Urinary bladder (tissue), 4 donors: ENCODE measurements around the gene PCSK6. TPM values are rescaled to one million over a fixed set of nuclear protein-coding genes. Genes with fewer than 3 reads are reported as not detected.

Source experiments
- DNase-seq: peaks from one replicate; pipeline ENCODE4 v3.0.0-alpha.2; 2015; ENCODE audit errors: extremely low spot score
- H3K27ac ChIP-seq: one replicate; pipeline ENCODE4 v1.5.1; 2013; ENCODE audit warnings: low read depth, mild to moderate bottlenecking, moderate library complexity
- H3K36me3 ChIP-seq: one replicate; pipeline ENCODE4 v1.6.1; 2013; ENCODE audit warnings: mild to moderate bottlenecking, moderate library complexity; ENCODE audit not compliant: insufficient read depth
- H3K4me1 ChIP-seq: one replicate; pipeline ENCODE4 v1.6.1; 2013; ENCODE audit warnings: mild to moderate bottlenecking, moderate library complexity; ENCODE audit not compliant: insufficient read depth
- H3K4me3 ChIP-seq: one replicate; pipeline ENCODE4 v1.5.1; 2013; ENCODE audit warnings: low read depth, low read length
- WGBS: extraction: QIAGEN DNeasy Blood & Tissue Kit; methylation state at CpG from one replicate; pipeline ENCODE4 v1.1.7; 2013; 5-methylcytosine and 5-hydroxymethylcytosine counted together
- polyA plus RNA-seq: library from polyadenylated mRNA; stranded (reverse); fragments of 200-250 nt; gene quantifications from one replicate; pipeline ENCODE4 v1.2.3, GENCODE V29; 2013
- total RNA-seq: library from RNA; depleted of rRNA; stranded (reverse); fragments of >200 nt; gene quantifications from one replicate; pipeline ENCODE4 v1.2.3, GENCODE V29; 2014
- donor health status: healthy with polysubstance abuse.
- donor health status: healthy.

PCSK6 gene
- total and polyA plus RNA-seq, 2 donors, result 2.5 to 14.1 TPM

- no peak for DNase-seq
- no peak overlapping the region for H3K27ac ChIP-seq
- H3K4me1 ChIP-seq, result no peaks in the 10 kb centered on the region
- no peak overlapping the region for H3K4me3 ChIP-seq
- H3K36me3 ChIP-seq, result no peaks in the 10 kb centered on the region
Measured at GRCh38 chr15:101511717-101512116, 22.2 kb upstream of the PCSK6 start.

DNA sequence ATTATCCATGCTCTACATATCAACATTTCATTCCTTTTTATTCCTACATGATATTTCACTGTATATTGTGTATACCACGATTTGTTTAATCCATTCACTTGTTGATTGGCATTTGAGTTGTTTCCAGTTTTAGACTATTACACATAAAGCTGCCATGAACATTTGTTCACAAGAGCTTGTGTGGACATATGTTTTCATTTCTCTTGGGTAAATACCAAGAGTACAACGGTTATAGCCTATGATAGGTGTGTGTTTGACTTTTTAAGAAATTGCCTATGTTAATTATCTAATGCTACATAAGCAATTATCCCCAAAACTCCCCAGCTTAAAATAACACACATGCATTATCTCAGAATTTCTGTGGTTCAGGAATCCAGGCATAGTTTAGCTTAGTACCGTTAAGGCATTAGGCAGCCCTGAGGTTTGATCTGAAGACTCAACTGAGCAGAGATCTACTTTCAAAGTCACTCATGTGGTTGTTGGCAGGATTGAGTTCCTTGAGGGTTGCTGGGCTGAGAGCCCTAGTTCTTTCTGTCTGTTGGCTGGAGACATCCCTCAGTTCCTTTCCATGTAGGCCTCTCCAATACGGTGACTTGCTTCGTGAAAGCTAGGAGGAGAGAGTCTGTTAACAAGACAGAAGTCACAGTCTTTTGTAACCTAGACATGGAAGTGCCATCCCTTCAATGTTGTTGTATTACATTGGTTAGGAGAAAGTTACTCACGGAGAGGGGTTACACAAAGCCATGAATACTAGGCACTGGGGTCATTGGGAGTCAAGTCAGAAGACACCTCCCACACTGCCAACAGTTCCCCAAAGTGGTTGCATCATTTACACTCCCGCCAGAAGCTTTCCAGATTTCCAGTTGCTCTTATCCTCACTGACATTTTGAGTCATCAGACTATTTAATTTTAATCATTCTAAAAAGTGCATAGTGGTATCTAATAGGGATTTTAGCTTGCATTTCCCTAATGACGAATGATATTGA is 21.0 kb upstream of the PCSK6 start:
- Histone ChIP-seq H3K4me1 (no peaks in the 10 kb centered on the region), H3K27ac (no peak overlapping the region), H3K36me3 (no peaks in the 10 kb centered on the region), H3K4me3 (no peak overlapping the region)
- DNase-seq, result no peak
- 79% methylated on average over 8 of the region's 8 CpGs for WGBS

DNA sequence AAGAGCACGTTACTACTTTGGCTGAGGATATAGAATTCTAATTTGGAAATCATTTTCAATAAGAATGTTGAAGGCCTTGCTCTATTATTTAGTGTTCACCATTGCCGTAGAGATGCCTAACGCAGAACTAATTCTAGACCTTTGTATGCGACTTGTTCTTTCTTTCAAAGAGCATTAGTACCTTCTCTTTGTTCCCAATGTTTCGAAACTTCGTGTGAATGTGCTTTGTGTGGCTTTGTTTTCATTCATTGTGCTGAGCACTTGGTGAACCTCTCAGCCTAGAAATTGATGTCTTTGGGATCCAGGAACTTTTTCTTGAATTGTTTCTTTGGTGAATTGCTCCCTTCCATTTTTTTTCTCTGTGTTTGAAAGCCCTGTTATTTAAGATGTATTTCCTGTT is 19.8 kb upstream of the PCSK6 start:
- WGBS, result 85% methylated on average over 6 of the region's 6 CpGs
- no peak for DNase-seq

DNA sequence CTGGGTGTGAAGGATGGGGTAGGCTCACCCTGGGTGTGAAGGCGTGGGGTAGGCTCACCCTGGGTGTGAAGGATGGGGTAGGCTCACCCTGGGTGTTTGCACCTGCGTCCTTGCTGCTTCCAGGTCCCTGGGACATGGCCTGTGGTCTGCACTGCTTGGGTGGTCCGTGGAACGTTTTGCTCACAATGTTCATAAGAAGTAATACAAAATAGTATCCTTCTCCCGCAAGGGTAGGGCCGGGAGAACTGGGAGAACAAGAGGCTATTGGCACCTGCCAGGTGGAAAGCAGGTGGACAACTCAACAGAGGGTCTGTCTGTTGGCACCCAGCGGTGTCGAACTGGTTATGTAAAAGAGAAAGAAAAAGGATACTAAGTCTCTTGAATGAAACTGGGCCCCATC is 17.0 kb upstream of the PCSK6 start:
- no peak overlapping the region for H3K4me3 ChIP-seq
- H3K27ac ChIP-seq, result no peak overlapping the region
- no peaks in the 10 kb centered on the region for H3K4me1 ChIP-seq
- H3K36me3 ChIP-seq, result no peaks in the 10 kb centered on the region
- DNase-seq, result no peak
- 83% methylated on average over 8 of the region's 8 CpGs for WGBS

More for the DNA sequence above, 19.8 kb upstream of the PCSK6 start:
- H3K4me3 ChIP-seq, result no peak overlapping the region
- H3K36me3 ChIP-seq, result no peaks in the 10 kb centered on the region
- no peaks in the 10 kb centered on the region for H3K4me1 ChIP-seq
- no peak overlapping the region for H3K27ac ChIP-seq

DNA sequence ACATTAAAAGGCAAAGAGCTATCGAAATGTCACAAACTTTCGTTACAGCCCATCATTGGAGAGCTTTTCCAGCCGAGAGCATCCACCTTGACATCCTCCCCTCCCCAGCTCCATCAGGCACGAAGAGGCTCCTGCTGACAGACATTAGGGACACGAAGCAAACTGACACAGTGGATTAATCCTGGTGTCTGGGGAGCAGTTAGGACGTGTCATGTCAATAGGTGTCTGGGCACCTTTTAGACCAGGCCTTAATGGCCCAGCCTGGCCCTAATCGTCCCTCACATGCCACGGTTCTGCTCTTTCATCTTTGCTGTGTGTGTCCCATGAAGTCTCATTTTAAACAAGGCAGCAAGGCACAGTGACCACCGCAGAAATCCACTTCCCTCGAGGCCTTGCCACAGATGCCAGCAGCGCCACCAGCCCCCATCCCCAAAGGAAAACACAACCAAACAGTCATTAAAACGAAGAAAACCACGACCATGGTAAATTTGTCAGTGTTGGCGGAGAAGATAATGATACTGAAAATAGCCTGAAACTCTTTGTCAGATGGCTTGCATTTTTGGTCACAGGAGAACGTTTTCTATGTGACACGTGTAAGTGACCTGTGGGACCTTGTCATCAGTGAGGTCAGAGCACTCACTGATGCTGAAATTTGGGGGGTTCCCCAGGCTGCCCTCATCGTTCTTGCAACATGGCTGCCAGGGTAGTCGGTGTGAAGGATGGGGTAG is 16.3 kb upstream of the PCSK6 start:
- Histone ChIP-seq H3K27ac (no peak overlapping the region), H3K36me3 (no peaks in the 10 kb centered on the region), H3K4me3 (no peak overlapping the region), H3K4me1 (no peaks in the 10 kb centered on the region)
- WGBS, result 71% methylated on average over 18 of the region's 18 CpGs
- no peak for DNase-seq

DNA sequence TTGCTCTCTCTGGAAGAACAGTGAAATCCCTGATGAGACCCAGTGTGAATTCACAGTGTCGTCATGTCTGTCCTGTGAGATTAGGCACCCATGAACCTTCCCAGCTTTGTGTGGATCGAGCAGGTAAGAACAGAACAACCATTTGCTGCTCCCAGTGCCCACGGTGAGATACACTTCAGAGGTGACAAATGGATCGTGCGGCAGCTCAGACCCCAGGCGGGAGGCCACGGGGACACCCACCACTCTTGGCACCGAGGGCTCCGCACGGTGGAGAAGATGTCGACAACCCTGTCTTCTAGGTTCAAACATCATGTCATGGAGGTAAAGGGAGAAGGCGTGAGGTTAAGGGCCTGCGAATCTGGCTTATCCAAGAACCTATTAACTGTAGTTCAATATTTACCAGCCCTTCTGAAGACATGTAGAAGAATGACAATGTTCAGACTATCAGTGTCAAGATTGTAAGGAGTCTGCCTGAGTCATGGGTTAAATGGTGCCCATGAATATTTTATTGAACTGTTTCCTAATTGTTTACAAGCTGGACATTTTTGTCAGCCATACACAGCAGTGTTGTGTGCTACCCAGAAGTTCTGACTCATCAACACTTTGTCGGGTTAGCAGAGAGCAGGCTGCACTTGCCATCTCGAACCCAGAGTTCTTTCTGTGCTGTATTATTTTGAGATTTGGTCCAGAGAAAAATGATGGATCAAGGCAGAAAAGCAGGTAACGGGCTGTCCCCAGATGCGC is 15.5 kb upstream of the PCSK6 start:
- no peak overlapping the region for H3K27ac ChIP-seq
- DNase-seq, result no peak
- WGBS, result 86% methylated on average over 17 of the region's 17 CpGs
- H3K36me3 ChIP-seq, result no peaks in the 10 kb centered on the region
- H3K4me1 ChIP-seq, result no peaks in the 10 kb centered on the region
- H3K4me3 ChIP-seq, result no peak overlapping the region

GRCh38 chr15:101504373-101504772 is 14.9 kb upstream of the PCSK6 start:
- Histone ChIP-seq H3K27ac (no peak overlapping the region), H3K4me3 (no peak overlapping the region), H3K4me1 (no peaks in the 10 kb centered on the region), H3K36me3 (no peaks in the 10 kb centered on the region)
- DNase-seq, result no peak
- 87% methylated on average over 9 of the region's 9 CpGs for WGBS

- H3K4me3 ChIP-seq, result no peak overlapping the region
- H3K36me3 ChIP-seq, result no peaks in the 10 kb centered on the region
- DNase-seq, result no peak
- H3K27ac ChIP-seq, result no peak overlapping the region
- no peaks in the 10 kb centered on the region for H3K4me1 ChIP-seq
- 91% methylated on average over 9 of the region's 9 CpGs for WGBS
Measured at GRCh38 chr15:101503296-101503599, 13.7 kb upstream of the PCSK6 start.

DNA sequence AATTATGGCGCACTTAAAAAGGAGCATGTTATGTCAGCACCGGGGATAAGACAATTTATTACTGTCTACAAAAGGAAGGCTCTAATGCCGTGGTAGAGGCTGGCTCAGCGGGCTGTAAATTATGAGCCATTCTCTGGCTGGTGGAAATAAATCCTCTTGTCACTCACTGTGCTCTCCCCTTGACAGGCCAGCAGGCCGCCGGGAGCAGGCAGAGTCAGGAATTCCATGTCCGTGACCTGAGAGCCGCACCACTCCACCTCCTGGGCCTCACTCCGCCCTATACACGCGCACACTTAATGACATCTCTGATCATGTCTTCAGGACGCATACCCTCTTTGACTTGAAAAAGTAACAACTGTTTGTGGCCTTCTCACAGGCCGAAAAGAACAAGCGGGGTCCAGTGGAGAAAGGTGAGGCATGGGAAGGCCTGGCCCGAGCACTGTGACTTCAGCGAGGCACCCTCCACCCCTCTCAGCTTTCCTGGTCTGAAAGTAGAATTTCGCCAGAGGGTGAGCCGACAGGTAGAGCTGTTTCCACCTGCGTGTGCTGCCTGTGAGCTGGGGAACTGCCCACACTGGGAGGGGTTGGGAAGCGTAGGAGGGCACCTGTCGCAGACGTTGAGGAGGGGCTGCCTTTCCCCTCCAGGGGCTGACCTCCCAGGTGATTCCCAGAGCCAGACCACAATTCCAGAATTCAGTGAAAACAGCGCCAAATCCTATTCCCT is 13.2 kb upstream of the PCSK6 start:
- Histone ChIP-seq H3K27ac (no peak overlapping the region), H3K4me1 (no peaks in the 10 kb centered on the region), H3K36me3 (no peaks in the 10 kb centered on the region), H3K4me3 (no peak overlapping the region)
- DNase-seq, result no peak
- 87% methylated on average over 23 of the region's 23 CpGs for WGBS

GRCh38 chr15:101501703-101502373 is 12.3 kb upstream of the PCSK6 start:
- Histone ChIP-seq H3K36me3 (no peaks in the 10 kb centered on the region), H3K4me3 (no peak overlapping the region), H3K4me1 (no peaks in the 10 kb centered on the region), H3K27ac (no peak overlapping the region)
- DNase-seq, result no peak
- 23% methylated on average over 23 of the region's 23 CpGs for WGBS

DNA sequence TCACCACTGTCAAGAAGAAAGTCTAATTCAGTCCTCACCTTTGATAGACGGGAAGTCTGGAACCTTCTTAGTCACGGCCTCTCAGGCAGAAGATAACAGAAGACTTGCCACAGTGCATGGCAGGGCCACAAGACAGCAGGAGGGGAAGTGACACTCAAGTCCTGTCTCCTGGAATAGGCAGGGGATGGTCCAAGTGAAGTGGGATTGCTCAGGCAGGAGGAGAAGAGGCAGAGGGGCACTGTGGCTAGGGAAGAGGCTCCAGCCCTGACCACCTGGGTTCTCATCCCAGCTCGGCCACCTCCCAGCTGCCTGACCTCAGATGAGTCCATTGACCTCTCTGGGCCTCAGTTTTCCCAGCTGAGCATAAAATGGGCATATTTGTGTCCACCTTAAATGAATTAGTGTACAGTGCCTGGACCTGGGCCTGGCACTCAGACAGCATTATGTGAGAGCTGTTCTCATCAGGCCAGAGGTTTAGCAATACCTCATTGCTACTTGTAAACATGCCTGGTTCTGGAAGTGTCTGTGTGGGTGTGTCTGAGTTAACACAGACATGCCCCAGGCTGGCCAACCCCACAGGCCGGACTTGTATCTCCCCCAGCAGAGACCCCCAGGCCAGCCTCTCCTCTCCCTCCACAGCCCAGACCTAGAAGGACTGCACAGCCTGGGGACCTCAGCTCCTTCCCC is 11.5 kb upstream of the PCSK6 start:
- DNase-seq, result no peak
- 82% methylated on average over 4 of the region's 4 CpGs for WGBS
- Histone ChIP-seq H3K36me3 (no peaks in the 10 kb centered on the region), H3K27ac (no peak overlapping the region), H3K4me3 (no peak overlapping the region), H3K4me1 (no peaks in the 10 kb centered on the region)

GRCh38 chr15:101499863-101500713 is 10.6 kb upstream of the PCSK6 start:
- no peaks in the 10 kb centered on the region for H3K36me3 ChIP-seq
- no peaks in the 10 kb centered on the region for H3K4me1 ChIP-seq
- no peak overlapping the region for H3K4me3 ChIP-seq
- DNase-seq, result no peak
- no peak overlapping the region for H3K27ac ChIP-seq
- 44% methylated on average over 11 of the region's 11 CpGs for WGBS
